Stimulated activated CD8-positive, alpha-beta memory T cell treated with anti-CD3 and anti-CD28 coated beads, Interleukin-12 subunit alpha, Interleukin-12 subunit beta, amount 100 ng/mL, for 24 hours (primary cell): ENCODE results near the gene HSPG2.
"Not testable (repeated sequence)": the region's sequence is repeated elsewhere in the genome, so short reads cannot be mapped to it uniquely, and the experiment has no call there.

Source experiments
- DNase-seq: peaks from one replicate; pipeline ENCODE4 v3.0.0-alpha.2; 2020; ENCODE audit errors: extremely low read depth

HSPG2 gene

GRCh38 chr1:21932127-21932526 lies 5.0 kb downstream of the HSPG2 start:
- DNase-seq, result no peak

GRCh38 chr1:21931171-21932093 lies 5.7 kb downstream of the HSPG2 start:
- DNase-seq, result no peak

DNA sequence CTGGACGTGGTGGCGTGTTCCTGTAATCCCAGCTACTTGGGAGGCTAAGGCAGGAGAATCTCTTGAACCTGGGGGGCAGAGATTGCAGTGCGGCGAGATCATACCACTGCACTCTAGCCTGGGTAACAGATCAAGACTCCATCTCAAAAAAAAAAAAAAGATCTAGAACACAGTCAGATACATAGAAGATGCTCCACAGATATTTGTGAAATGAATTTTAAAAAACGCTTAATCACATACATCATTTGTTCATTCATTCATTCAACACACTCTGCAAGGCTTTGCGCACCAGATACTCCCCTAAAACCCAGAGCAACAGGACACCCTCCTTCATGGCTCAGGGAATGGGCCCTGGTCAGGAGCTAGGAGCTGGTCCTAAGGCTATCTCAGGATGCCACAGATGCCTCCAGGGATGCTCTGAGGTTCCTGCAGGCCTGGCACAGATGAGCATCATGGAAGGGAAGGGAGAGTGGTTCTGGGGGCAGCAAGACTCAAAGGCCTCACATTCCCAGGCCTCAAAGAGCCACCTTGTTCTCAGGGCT lies 6.4 kb downstream of the HSPG2 start:
- DNase-seq, result no peak

DNA sequence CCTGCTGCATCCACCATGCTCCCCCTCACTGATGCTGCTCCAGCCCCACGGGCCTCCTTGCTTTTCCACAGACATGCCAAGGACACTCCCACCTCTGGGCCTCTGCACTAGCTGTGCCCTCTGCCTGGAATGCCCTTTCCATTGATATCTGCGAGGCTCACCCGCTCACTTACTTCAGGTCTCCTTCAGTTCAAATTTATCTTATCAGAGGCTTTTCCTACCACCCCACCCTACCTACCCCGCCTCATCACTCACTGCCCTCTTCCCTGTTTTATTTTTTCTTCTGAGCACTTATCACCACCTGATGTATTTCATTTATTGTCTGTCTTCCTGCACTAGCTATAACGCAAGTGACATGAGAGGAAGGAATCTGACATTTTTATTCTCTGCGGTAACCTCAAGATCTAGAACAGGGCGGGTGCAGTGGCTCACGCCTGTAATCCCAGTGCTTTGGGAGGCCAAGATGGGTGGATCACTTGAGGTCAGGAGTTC lies 7.0 kb downstream of the HSPG2 start:
- no peak for DNase-seq

DNA sequence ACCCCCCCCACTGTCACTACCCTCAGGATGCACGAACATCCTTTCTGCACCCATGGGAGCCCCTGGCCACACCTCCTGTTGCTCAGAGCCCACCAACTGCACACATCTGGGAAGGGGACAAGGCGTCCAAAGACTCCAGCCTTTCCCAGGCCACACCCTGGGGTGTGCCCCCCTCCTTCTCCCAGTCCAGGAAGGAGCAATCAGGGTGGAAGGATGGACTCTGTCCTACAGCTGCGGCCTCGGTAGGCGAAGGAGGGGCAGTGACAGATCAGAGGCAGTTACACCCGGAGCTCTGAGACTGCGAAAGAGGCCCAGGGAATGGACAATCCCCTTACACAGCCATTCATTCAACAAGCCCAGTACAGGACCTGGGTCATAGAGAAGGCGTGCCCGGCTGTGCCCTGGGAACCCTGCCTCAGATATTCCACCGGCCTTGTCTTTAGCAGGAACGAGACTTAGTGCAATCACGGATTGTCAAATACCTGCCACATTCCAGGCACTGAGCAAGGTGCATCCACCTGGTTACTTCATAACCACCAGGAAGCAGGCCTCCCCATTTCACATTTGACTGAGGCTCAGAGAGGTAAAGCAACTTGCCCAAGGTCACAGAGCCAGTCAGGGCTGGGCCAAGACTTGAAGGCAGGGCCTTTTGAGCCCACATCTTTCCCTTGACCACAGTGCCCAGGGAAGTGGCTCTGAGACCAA lies 9.4 kb downstream of the HSPG2 start:
- DNase-seq, result no peak

- DNase-seq, result no peak
Observed at GRCh38 chr1:21926814-21927532, 10.1 kb downstream of the HSPG2 start.

DNA sequence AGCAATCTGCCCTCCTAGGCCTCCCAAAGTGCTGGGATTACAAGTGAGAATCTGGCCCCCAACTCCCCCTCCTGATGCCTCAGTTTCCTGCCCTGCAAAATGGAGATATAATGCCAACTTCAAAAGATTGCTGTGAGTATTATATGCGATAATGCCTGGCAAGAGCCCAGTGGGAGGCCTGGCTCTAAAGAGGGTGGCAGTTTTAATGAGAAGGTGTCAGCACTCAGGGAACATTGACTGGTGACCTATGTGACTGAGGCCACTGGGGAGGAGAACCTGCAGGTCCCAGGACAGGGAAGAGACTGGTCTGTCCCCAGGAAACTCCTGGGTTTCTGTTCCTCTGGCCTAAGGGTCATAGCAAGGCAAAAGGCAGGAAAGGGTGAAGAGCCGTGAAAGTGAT lies 11.0 kb downstream of the HSPG2 start:
- DNase-seq, result no peak

- DNase-seq, result no peak
Observed at GRCh38 chr1:21925334-21925940, 11.7 kb downstream of the HSPG2 start.

- no peak for DNase-seq
Observed at GRCh38 chr1:21924503-21925005, 12.6 kb downstream of the HSPG2 start.

GRCh38 chr1:21922090-21923013 lies 14.8 kb downstream of the HSPG2 start:
- DNase-seq, result no peak

GRCh38 chr1:21921100-21921875 lies 15.8 kb downstream of the HSPG2 start:
- DNase-seq, result no peak

DNA sequence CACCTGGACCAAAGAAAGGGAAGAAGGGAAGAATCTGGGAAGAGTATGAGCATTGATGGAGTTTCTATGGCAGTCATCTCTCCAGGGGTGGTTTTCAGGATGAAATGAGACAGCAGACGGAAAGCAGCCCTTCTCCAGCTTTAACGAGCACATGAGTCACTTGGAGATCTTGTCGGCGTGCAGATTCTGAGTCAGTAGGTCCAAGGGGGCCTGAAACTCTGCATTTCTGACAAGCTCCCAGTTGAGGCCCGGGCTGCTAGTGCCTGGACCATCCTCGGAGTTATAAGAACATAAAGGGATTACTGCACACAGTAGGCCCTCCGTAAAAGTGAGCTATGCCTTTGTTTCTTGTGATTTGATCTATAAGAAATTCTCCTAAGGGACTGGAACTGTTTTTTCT lies 17.6 kb downstream of the HSPG2 start:
- DNase-seq, result no peak

DNA sequence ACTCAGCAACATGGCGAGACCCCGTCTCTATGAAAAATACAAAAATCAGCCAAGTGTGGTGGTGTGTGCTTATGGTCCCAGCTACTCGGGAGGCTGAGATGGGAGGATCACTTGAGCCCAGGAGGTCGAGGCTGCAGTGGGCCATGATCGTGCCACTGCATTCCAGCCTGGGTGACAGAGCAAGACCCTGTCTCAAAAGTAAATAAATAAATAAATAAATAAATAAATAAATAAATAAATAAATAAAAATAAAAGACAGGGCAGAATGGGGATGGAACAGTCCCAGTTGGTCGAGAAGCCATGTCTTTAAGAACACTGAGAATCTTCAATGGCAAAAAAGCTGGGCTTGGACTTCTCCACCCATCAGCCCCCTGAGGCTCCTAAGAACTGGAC lies 19.9 kb downstream of the HSPG2 start:
- not testable (repeated sequence) for DNase-seq

DNA sequence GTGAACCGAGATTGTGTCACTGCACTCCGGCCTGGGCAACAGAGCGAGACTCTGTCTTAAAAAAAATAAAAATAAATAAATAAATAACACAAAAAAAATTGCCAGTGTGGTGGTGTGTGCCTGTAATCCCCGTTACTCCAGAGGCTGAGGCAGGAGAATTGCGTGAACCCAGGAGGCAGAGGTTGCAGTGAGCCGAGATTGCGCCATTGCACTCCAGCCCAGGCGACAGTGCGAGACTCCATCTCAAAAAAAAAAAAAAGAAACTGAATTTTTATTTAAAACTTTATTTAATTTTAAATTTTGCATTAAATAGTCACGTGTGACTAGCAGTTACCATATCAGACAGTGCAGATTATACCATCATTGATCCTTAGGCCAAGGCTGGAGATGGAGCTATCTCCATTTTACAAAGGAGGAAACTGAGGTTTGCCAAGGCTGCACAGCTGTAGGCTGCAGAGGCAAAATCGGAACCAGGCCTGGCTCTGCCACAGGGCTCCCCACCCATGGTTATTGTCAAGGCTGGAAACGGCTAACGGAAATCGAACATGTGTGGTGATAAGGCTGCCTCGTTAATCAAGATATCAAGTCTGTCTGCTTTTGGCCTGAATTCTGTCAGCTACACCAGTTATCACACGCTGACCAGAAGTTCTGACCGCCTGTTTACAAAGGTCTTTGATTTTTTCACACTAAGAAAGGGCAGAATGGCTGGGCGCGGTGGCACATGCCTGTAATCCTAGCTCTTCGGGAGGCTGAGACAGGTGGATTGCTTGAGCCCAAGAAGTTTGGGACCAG lies 20.5 kb downstream of the HSPG2 start:
- DNase-seq, result no peak

GRCh38 chr1:21914880-21915640 lies 22.1 kb downstream of the HSPG2 start:
- no peak for DNase-seq

- DNase-seq, result no peak
Observed at GRCh38 chr1:21914450-21914849, 22.7 kb downstream of the HSPG2 start.

DNA sequence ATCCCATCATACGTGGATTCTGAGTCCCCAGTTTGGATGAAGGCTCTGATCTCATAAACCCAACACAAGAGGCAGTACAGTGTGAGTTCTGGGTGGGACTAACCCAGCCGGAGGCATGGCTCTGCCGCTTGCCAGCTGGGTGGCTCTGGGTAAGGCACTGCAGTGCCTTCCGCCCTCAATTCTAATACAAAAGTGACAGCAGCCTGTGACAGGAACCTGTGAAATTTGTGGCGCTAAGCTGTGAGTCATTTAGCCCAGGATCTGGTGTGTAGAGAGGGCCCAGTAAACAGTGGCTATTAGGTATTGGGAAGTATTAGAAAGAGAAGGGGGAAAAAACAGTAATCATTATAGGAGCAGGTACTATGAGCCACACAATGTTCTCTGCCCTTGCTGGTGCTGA lies 23.3 kb downstream of the HSPG2 start:
- DNase-seq, result no peak

GRCh38 chr1:21913258-21913657 lies 23.9 kb downstream of the HSPG2 start:
- DNase-seq, result no peak
